ENCODE measurements around the gene DNAH17. TPM values are rescaled to one million over a fixed set of nuclear protein-coding genes. Genes with fewer than 3 reads are reported as not detected.

Gene DNAH17
- total RNA-seq, 1 donor from 2014 or later: 2.8 TPM

GRCh38 chr17:78576389-78577112, 645 bp downstream of the DNAH17 start:
- H3K4me3 ChIP-seq: no peak overlapping the region
- H3K9me3 ChIP-seq: no peaks in the 10 kb centered on the region
- intact Hi-C loops (cut with DNase I): no loop called here
- H3K27ac ChIP-seq: no peak overlapping the region
- H3K4me1 ChIP-seq: no peaks in the 10 kb centered on the region
- TF ChIP-seq CTCF (IDR thresholded peaks at IDR 0.05): no peak
- ATAC-seq (no peak), DNase-seq (no peak)
- H3K36me3 ChIP-seq: no peaks in the 10 kb centered on the region
- no peaks in the 10 kb centered on the region for H3K27me3 ChIP-seq

GRCh38 chr17:78575899-78576298, 1.3 kb downstream of the DNAH17 start:
- no peak overlapping the region for H3K4me3 ChIP-seq
- H3K4me1 ChIP-seq: no peaks in the 10 kb centered on the region
- intact Hi-C loops (cut with DNase I): no loop called here
- TF ChIP-seq CTCF (IDR thresholded peaks at IDR 0.05): no peak
- H3K36me3 ChIP-seq: no peaks in the 10 kb centered on the region
- H3K27ac ChIP-seq: no peak overlapping the region
- H3K9me3 ChIP-seq: no peaks in the 10 kb centered on the region
- ATAC-seq (no peak), DNase-seq (no peak)
- no peaks in the 10 kb centered on the region for H3K27me3 ChIP-seq

GRCh38 chr17:78575340-78575739, 1.9 kb downstream of the DNAH17 start:
- H3K4me1 ChIP-seq: no peaks in the 10 kb centered on the region
- no peak for DNase-seq
- TF ChIP-seq CTCF (IDR thresholded peaks at IDR 0.05): no peak
- H3K36me3 ChIP-seq: no peaks in the 10 kb centered on the region
- no peak overlapping the region for H3K27ac ChIP-seq
- H3K9me3 ChIP-seq: no peaks in the 10 kb centered on the region
- no peak overlapping the region for H3K4me3 ChIP-seq
- no peaks in the 10 kb centered on the region for H3K27me3 ChIP-seq
- intact Hi-C loops (cut with DNase I): no loop called here
- no peak for ATAC-seq

- no peak for TF ChIP-seq CTCF (IDR thresholded peaks at IDR 0.05)
- Histone ChIP-seq H3K4me1 (no peaks in the 10 kb centered on the region), H3K27ac (no peak overlapping the region), H3K9me3 (no peaks in the 10 kb centered on the region), H3K36me3 (no peaks in the 10 kb centered on the region), H3K4me3 (no peak overlapping the region), H3K27me3 (no peaks in the 10 kb centered on the region)
- intact Hi-C loops (cut with DNase I): no loop called here
- no peak for DNase-seq
- ATAC-seq: no peak
These were observed 3.2 kb downstream of the DNAH17 start for GRCh38 chr17:78573955-78574354.

GRCh38 chr17:78572239-78573205, 4.7 kb downstream of the DNAH17 start:
- Histone ChIP-seq H3K27me3 (no peaks in the 10 kb centered on the region), H3K36me3 (no peaks in the 10 kb centered on the region), H3K27ac (no peak overlapping the region), H3K4me1 (no peaks in the 10 kb centered on the region), H3K4me3 (no peak overlapping the region), H3K9me3 (no peaks in the 10 kb centered on the region)
- TF ChIP-seq CTCF (IDR thresholded peaks at IDR 0.05): no peak
- intact Hi-C loops (cut with DNase I): no loop called here
- no peak for DNase-seq
- ATAC-seq: no peak
